Neural cell (in vitro differentiated cells): ENCODE data around the gene LPAR3.

Experiments
- CTCF ChIP-seq: fragments of 450-650 bp; IDR thresholded peaks from 2 replicates; pipeline ENCODE4 v1.5.1; 2014; ENCODE audit warnings: antibody characterized with exemption, mild to moderate bottlenecking, moderate library complexity; ENCODE audit not compliant: poor library complexity, severe bottlenecking
- EZH2 ChIP-seq: fragments of 200-600, 300-800 bp; shearing (Covaris generic), sonication (generic); IDR thresholded peaks from 2 replicates; pipeline ENCODE4 v1.6.1; 2014; ENCODE audit warnings: antibody characterized with exemption, low read length, borderline replicate concordance, mild to moderate bottlenecking; ENCODE audit not compliant: insufficient read depth, poor library complexity, severe bottlenecking
- POLR2AphosphoS5 ChIP-seq: IDR thresholded peaks from 2 replicates; pipeline ENCODE4 v1.6.1; 2012
- TAF1 ChIP-seq: IDR thresholded peaks from 2 replicates; pipeline ENCODE4 v1.6.1; 2012; ENCODE audit warnings: low read depth

GRCh38 chr1:84862810-84863251 lies 30.2 kb downstream of the LPAR3 start:
- TF ChIP-seq CTCF (no peak), TAF1 (no peak), EZH2 (no peak), POLR2AphosphoS5 (no peak)
